Endothelial cell of umbilical vein (primary cell): ENCODE results near the gene STK39. TPM values are rescaled to one million over a fixed set of nuclear protein-coding genes. Genes with fewer than 3 reads are reported as not detected.
"Not testable (repeated sequence)": the region's sequence is repeated elsewhere in the genome, so short reads cannot be mapped to it uniquely, and the experiment has no call there.

ENCODE experiments used
- BruUV-seq: library from RNA; stranded (reverse); fragments of 400-500 nt; replicated peaks from 2 replicates; lab custom pipeline; 2021; lab: Mats Ljungman, UMichigan
- CTCF ChIA-PET: fragments of 300-600, 350-600 bp; sonication (Branson Sonifier 250); formaldehyde crosslinking; loops from one replicate; lab custom pipeline; 2021; ENCODE audit warnings: antibody characterized with exemption, inconsistent platforms; lab: Charles Lee
- POLR2A ChIA-PET: fragments of 300-600, 350-600 bp; sonication (Branson Sonifier 250); formaldehyde crosslinking; loops from one replicate; lab custom pipeline; 2021; ENCODE audit warnings: antibody characterized with exemption, inconsistent platforms; lab: Charles Lee
- DNase-seq: peaks from one replicate; pipeline ENCODE4 v3.0.0-alpha.2; 2011; ENCODE audit warnings: low read depth, low spot score
- FAIRE-seq: peaks from 2 replicates; lab custom pipeline; 2011; peaks lifted over from hg19 to GRCh38; lab: Jason Lieb, UNC
- H2AFZ ChIP-seq: 2 replicates; pipeline ENCODE4 v1.6.0; 2012; ENCODE audit warnings: low read depth, low read length, control low read depth, inconsistent platforms
- H3K27ac ChIP-seq: 2 replicates; pipeline ENCODE4 v1.5.1; 2011; ENCODE audit warnings: low read depth, mild to moderate bottlenecking, control low read depth, low read length, moderate library complexity; ENCODE audit not compliant: insufficient read depth
- H3K27me3 ChIP-seq, 2 experiments: 2 replicates each; pipeline versions ENCODE4 v1.6.0 to v1.6.1; 2011; ENCODE audit warnings: low read length in 2 of 2, mixed read lengths in 1 of 2; ENCODE audit not compliant: control insufficient read depth in 2 of 2, insufficient read depth in 2 of 2
- H3K36me3 ChIP-seq, 2 experiments: 2 replicates in 1 of 2; 3 replicates in 1 of 2; pipeline ENCODE4 v1.5.1; 2011; ENCODE audit warnings: low read length in 2 of 2, mild to moderate bottlenecking in 1 of 2, moderate library complexity in 1 of 2; ENCODE audit not compliant: control insufficient read depth in 2 of 2, insufficient read depth in 2 of 2; ENCODE audit errors: extremely low read depth in 1 of 2
- H3K4me1 ChIP-seq: 3 replicates; pipeline ENCODE4 v1.5.1; 2011; ENCODE audit warnings: mild to moderate bottlenecking, low read length; ENCODE audit not compliant: control insufficient read depth, insufficient read depth; ENCODE audit errors: extremely low read depth
- H3K4me2 ChIP-seq: 2 replicates; pipeline ENCODE4 v1.6.1; 2011; ENCODE audit warnings: low read length, control low read depth, mixed read lengths; ENCODE audit not compliant: insufficient read depth
- H3K4me3 ChIP-seq, 3 experiments: fragments of 200-600 bp in 1 of 3; sonication (generic), shearing (Covaris generic) in 1 of 3; replicated peaks in 1 of 3; 2 replicates each; pipeline ENCODE4 v1.5.1; 2011 to 2016; ENCODE audit warnings: control low read depth in 3 of 3, low read length in 3 of 3, mild to moderate bottlenecking in 2 of 3, inconsistent platforms in 1 of 3, low read depth in 1 of 3, moderate library complexity in 1 of 3; ENCODE audit not compliant: insufficient read depth in 1 of 3
- H3K79me2 ChIP-seq: 2 replicates; pipeline ENCODE4 v1.6.0; 2012; ENCODE audit warnings: low read length, inconsistent platforms; ENCODE audit not compliant: control insufficient read depth, insufficient read depth
- H3K9ac ChIP-seq: replicated peaks from 2 replicates; pipeline ENCODE3; 2011; ENCODE audit warnings: low read length, control low read depth; ENCODE audit not compliant: insufficient read depth; ENCODE audit errors: extremely low read depth
- H3K9me1 ChIP-seq: replicated peaks from 3 replicates; pipeline ENCODE4 v1.6.0; 2011; ENCODE audit warnings: mild to moderate bottlenecking, low read length; ENCODE audit not compliant: control insufficient read depth, insufficient read depth; ENCODE audit errors: extremely low read depth
- H3K9me3 ChIP-seq: replicated peaks from 2 replicates; pipeline ENCODE4 v1.5.1; 2012; ENCODE audit warnings: low read length, inconsistent platforms; ENCODE audit not compliant: control insufficient read depth, insufficient read depth
- H4K20me1 ChIP-seq: replicated peaks from 2 replicates; pipeline ENCODE3; 2011; ENCODE audit warnings: mild to moderate bottlenecking, low read length; ENCODE audit not compliant: control insufficient read depth, insufficient read depth; ENCODE audit errors: extremely low read depth
- CTCF ChIP-seq, 2 donors: IDR thresholded peaks; 1 replicate in 1 of 2; 2 replicates in 1 of 2; pipeline ENCODE4 v1.5.1; 2011; ENCODE audit warnings: low read length in 2 of 2, mild to moderate bottlenecking in 2 of 2, moderate library complexity in 2 of 2, control low read depth in 1 of 2, inconsistent platforms in 1 of 2, low read depth in 1 of 2; ENCODE audit not compliant: insufficient read depth in 1 of 2; ENCODE audit errors: extremely low read depth in 1 of 2
- EZH2 ChIP-seq: IDR thresholded peaks from 2 replicates; pipeline ENCODE4 v1.6.1; 2012; ENCODE audit warnings: borderline replicate concordance, low read depth, mild to moderate bottlenecking, moderate library complexity, low read length, inconsistent platforms; ENCODE audit not compliant: severe bottlenecking
- FOS ChIP-seq: IDR thresholded peaks from 2 replicates; pipeline ENCODE4 v1.6.1; 2011; ENCODE audit warnings: mild to moderate bottlenecking, low read length, moderate library complexity, borderline replicate concordance; ENCODE audit not compliant: insufficient read depth
- GATA2 ChIP-seq: IDR thresholded peaks from 2 replicates; pipeline ENCODE4 v1.7.0; 2011; ENCODE audit warnings: low read depth, mild to moderate bottlenecking, moderate library complexity, mixed read lengths, low read length; ENCODE audit not compliant: insufficient read length, insufficient read depth
- JUN ChIP-seq: IDR thresholded peaks from 2 replicates; pipeline ENCODE4 v1.6.1; 2011; ENCODE audit warnings: borderline replicate concordance, low read depth; ENCODE audit not compliant: insufficient read length, insufficient read depth
- MYC ChIP-seq: IDR thresholded peaks from one replicate; pipeline ENCODE4 v1.6.1; 2011; ENCODE audit warnings: mild to moderate bottlenecking, low read depth, low read length
- POLR2A ChIP-seq: IDR thresholded peaks from 2 replicates; pipeline ENCODE4 v1.6.1; 2012; ENCODE audit warnings: low read depth, mild to moderate bottlenecking, control low read depth, low read length
- POLR2AphosphoS5 ChIP-seq: IDR thresholded peaks from 2 replicates; pipeline ENCODE4 v1.6.1; 2012; ENCODE audit warnings: low read depth, mild to moderate bottlenecking, control low read depth, low read length, moderate library complexity; ENCODE audit not compliant: insufficient read depth
- dilution Hi-C: fragments of 300-500 bp; cut with MboI; formaldehyde crosslinking; loops from one replicate; pipeline ENCODE4 v1.15.0; 2019; ENCODE audit warnings: low sequenced_read_pairs; ENCODE audit not compliant: extremely low pct_ligation_motif_present
- intact Hi-C: fragments of 100-400 bp; cut with micrococcal nuclease; formaldehyde crosslinking; loops from one replicate; pipeline ENCODE4 v1.10.0; 2022
- polyA plus RNA-seq, 4 experiments: library from polyadenylated mRNA; depleted of rRNA in 3 of 4; stranded (reverse) in 3 of 4; unstranded in 1 of 4; fragments of >200 nt; gene quantifications; 2 replicates each; pipeline versions ENCODE4 v1.2.1 to v1.2.3, GENCODE V29; 2011 to 2012; ENCODE audit warnings: missing spikeins in 1 of 4
- total RNA-seq: library from RNA; stranded (reverse); gene quantifications from 2 replicates; pipeline ENCODE4 v1.2.3, GENCODE V29; 2021
- TF ChIP-seq, protein P1 (sequence below): IDR thresholded peaks from 2 replicates; pipeline ENCODE4 v1.6.1; 2011; ENCODE audit not compliant: insufficient read depth, insufficient read length

The STK39 gene
- total and polyA plus RNA-seq, 2 donors (not counting 3 experiments of a cell fraction or from before 2014, with no cell fraction given), result 4.6 to 13.1 TPM

- POLR2A ChIA-PET, result no interaction called here
- dilution Hi-C loops, result no loop called here
Measured at GRCh38 chr2:168272225-168272624, 24.8 kb upstream of the STK39 start.

GRCh38 chr2:168262926-168263325 is 15.5 kb upstream of the STK39 start:
- DNase-seq, FAIRE-seq, H3K27me3 ChIP-seq, H3K4me3 ChIP-seq, H3K9me3 ChIP-seq, H3K36me3 ChIP-seq, H2AFZ ChIP-seq, POLR2A ChIA-PET, H3K9me1 ChIP-seq, dilution Hi-C loops, BruUV-seq, CTCF ChIA-PET, H4K20me1 ChIP-seq, intact Hi-C loops, H3K9ac ChIP-seq, H3K4me2 ChIP-seq, H3K27ac ChIP-seq, H3K4me1 ChIP-seq, H3K79me2 ChIP-seq: not testable (repeated sequence)

More at GRCh38 chr2:168272225-168272624, 24.8 kb upstream of the STK39 start:
- no peak for DNase-seq
- intact Hi-C loops, result no loop called here
- no peaks in the 10 kb centered on the region for H4K20me1 ChIP-seq
- no peaks in the 10 kb centered on the region for H3K9me1 ChIP-seq
- no TSS peak for BruUV-seq
- no peak overlapping the region for H3K27ac ChIP-seq
- H3K27me3 ChIP-seq, result no peaks in the 10 kb centered on the region
- H3K9ac ChIP-seq, result no peak overlapping the region
- H3K4me3 ChIP-seq, result no peak overlapping the region
- no peak for TF ChIP-seq MYC
- no peak for TF ChIP-seq POLR2A
- no peak for TF ChIP-seq JUN
- no peak for TF ChIP-seq POLR2AphosphoS5
- no peak for TF ChIP-seq GATA2
- TF ChIP-seq FOS, result no peak
- TF ChIP-seq, protein P1, sequence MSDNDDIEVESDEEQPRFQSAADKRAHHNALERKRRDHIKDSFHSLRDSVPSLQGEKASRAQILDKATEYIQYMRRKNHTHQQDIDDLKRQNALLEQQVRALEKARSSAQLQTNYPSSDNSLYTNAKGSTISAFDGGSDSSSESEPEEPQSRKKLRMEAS, result no peak
- TF ChIP-seq EZH2, result no peak
- no peak for TF ChIP-seq CTCF (IDR thresholded peaks at IDR 0.05; ENCODE audit: extremely low read depth in 1 of 2, insufficient read depth in 1 of 2, low read depth in 1 of 2, low read length in 2 of 2)
- H3K4me1 ChIP-seq, result no peaks in the 10 kb centered on the region
- H3K4me2 ChIP-seq, result no peak overlapping the region
- no peak overlapping the region for H2AFZ ChIP-seq
- no peaks in the 10 kb centered on the region for H3K9me3 ChIP-seq
- no peaks in the 10 kb centered on the region for H3K79me2 ChIP-seq
- FAIRE-seq, result no peak
- no peaks in the 10 kb centered on the region for H3K36me3 ChIP-seq
- CTCF ChIA-PET, result no interaction called here
